Lower lobe of right lung (tissue), 2 donors: ENCODE data around the gene SLC9A8. TPM values are rescaled to one million over a fixed set of nuclear protein-coding genes. Genes with fewer than 3 reads are reported as not detected.
"Not testable (repeated sequence)": the region's sequence is repeated elsewhere in the genome, so short reads cannot be mapped to it uniquely, and the experiment has no call there.

Source experiments
- ATAC-seq, 2 donors: fragments of 200-7000 bp; cut with Tn5 transposase; one replicate each; pipeline ENCODE4 v1.9.1; 2020 to 2022; ENCODE audit warnings: mild to moderate bottlenecking in 2 of 2, moderate library complexity in 2 of 2
- DNase-seq: peaks from one replicate; pipeline ENCODE4 v3.0.0-alpha.2; 2020
- H3K27ac ChIP-seq: fragments of 200-600 bp; one replicate; pipeline ENCODE4 v1.8.0; 2022
- H3K27me3 ChIP-seq: fragments of 200-600 bp; one replicate; pipeline ENCODE4 v1.8.0; 2022; ENCODE audit warnings: low read depth
- H3K36me3 ChIP-seq: fragments of 200-600 bp; one replicate; pipeline ENCODE4 v1.8.0; 2022; ENCODE audit warnings: mild to moderate bottlenecking
- H3K4me1 ChIP-seq: fragments of 200-600 bp; one replicate; pipeline ENCODE4 v1.8.0; 2022
- H3K4me3 ChIP-seq: fragments of 200-600 bp; one replicate; pipeline ENCODE4 v1.8.0; 2022; ENCODE audit warnings: mild to moderate bottlenecking
- H3K9me3 ChIP-seq: fragments of 200-600 bp; one replicate; pipeline ENCODE4 v1.8.0; 2022
- intact Hi-C: fragments of 100-400 bp; cut with DNase I; formaldehyde crosslinking; loops from one replicate; pipeline ENCODE4 v1.11.0; 2022
- total RNA-seq: library from RNA; stranded (reverse); fragmentation: NEBNext Ultra II Directional; extraction: Animal tissue kit (Norgen Biotek cat#: 25700); gene quantifications from one replicate; pipeline ENCODE4 v1.2.1, GENCODE V29; 2021
- TF ChIP-seq, protein P1 (sequence below): fragments of 200-600 bp; IDR thresholded peaks from one replicate; pipeline ENCODE4 v1.8.0; 2022; ENCODE audit warnings: antibody characterized with exemption, mild to moderate bottlenecking
- donor health status: DM: no; HTN: yes; CAD: no; lungs with severe emphysema.

The SLC9A8 gene
- total RNA-seq, 1 donor from 2014 or later, result 17.7 TPM

DNA sequence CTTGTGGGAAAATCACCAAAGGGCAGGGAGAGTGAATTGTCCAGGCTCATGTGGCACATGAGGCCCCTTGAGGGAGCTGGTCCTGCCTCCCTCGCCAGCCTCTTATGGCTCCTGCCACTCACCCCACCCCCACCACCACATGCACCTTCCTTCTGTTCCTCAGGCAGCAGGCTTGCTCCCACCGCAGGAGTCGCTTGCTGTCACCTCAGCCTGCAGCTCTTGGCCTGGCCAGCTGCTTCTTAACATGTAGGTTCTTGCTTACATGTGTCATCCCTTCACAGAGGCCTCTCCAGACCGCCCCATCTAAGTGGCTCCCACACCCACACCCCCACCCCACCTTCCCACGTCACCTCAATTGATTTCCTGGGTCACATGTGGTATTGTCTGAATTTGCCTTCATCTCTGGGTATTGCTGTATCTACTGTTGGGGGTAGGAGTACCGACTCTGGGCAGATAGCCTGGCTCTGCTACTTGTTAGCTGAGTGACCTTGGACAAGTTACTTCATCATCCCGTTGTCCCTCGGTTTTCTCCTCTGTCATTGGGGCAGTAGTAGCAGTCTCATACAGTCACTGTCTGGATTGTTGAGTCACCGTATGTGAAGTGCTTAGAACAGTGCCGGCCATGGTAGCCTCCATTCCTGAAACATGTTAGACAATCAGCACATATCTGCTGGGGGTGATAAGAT is 41.7 kb downstream of the SLC9A8 start:
- Histone ChIP-seq H3K4me1 (peaks cover 22% of the 10 kb centered on the region), H3K9me3 (no peaks in the 10 kb centered on the region), H3K27me3 (no peaks in the 10 kb centered on the region), H3K27ac (no peak overlapping the region), H3K36me3 (peaks cover 74% of the 10 kb centered on the region), H3K4me3 (no peak overlapping the region)
- DNase-seq (no peak), ATAC-seq (no peak)
- TF ChIP-seq, protein P1, sequence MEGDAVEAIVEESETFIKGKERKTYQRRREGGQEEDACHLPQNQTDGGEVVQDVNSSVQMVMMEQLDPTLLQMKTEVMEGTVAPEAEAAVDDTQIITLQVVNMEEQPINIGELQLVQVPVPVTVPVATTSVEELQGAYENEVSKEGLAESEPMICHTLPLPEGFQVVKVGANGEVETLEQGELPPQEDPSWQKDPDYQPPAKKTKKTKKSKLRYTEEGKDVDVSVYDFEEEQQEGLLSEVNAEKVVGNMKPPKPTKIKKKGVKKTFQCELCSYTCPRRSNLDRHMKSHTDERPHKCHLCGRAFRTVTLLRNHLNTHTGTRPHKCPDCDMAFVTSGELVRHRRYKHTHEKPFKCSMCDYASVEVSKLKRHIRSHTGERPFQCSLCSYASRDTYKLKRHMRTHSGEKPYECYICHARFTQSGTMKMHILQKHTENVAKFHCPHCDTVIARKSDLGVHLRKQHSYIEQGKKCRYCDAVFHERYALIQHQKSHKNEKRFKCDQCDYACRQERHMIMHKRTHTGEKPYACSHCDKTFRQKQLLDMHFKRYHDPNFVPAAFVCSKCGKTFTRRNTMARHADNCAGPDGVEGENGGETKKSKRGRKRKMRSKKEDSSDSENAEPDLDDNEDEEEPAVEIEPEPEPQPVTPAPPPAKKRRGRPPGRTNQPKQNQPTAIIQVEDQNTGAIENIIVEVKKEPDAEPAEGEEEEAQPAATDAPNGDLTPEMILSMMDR, result no peak
- intact Hi-C loops, result no loop called here

DNA sequence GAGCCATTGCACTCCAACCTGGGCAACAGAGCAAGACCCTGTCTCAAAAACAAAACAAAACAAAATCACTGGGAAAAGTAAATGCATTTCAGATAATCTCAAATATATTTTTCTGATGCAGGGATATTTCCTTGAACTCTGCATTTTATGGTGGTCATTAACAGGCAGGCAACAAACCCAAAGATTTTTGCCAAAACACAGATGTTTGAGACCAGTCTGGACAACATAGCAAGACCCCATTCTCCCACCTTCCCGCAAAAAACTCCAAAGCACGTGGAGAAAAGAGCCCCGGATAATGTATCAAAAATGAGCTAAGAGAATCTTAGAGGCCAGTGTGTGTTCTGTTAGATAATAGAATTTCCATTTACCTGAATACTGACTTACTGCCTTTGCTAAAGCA is 44.3 kb downstream of the SLC9A8 start:
- no peak for DNase-seq
- no peak overlapping the region for H3K27ac ChIP-seq
- H3K9me3 ChIP-seq, result no peaks in the 10 kb centered on the region
- no peak overlapping the region for H3K4me3 ChIP-seq
- peaks cover 5% of the 10 kb centered on the region for H3K4me1 ChIP-seq
- H3K36me3 ChIP-seq, result peaks cover 76% of the 10 kb centered on the region
- intact Hi-C loops, result no loop called here
- TF ChIP-seq, protein P1, result no peak
- ATAC-seq, result no peak
- H3K27me3 ChIP-seq, result no peaks in the 10 kb centered on the region

DNA sequence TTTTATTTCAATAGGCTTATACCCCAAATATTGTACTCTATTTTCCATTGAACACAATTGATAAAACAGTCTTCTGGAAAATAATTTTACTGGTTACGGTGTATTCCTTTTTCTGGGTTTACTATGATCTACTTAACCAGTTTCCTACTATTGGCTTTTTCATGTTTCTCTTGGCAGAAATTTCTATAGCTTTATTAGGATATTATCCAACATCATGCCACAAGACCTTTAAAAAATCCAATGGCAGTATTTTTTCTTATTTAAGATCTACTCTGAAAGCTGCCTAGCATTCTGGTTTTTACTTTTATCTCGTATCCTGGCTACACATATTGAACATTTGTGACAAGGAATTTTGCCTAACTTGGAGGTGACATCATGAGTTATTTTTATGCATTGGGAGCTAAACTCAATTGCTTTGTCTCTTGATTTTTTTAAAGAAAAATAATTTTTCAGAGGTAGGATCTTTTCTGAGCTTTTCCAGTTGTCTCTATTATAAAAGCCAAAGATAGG is 45.5 kb downstream of the SLC9A8 start:
- no peaks in the 10 kb centered on the region for H3K4me1 ChIP-seq
- peaks cover 71% of the 10 kb centered on the region for H3K36me3 ChIP-seq

DNA sequence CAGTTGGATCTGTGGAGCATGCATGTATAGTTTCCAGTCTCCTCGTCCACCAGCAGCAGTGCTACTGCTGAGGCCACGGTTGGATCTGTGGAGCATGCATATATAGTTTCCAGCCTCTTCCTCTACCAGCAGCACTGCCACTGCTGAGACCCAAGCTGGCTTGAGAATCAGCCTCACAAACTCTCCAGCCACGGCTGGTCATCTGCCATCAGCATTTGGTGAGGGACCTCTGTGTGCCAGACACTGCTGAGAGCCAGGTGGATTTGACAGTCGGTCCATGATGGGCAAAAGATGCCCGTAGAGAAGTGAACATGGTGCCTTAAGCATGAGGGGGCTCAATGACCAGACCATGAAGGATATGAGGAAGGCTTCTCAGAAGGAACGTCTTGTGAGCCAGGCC is 46.4 kb downstream of the SLC9A8 start:
- ATAC-seq (no peak), DNase-seq (no peak)
- Histone ChIP-seq H3K27ac (no peak overlapping the region), H3K4me1 (no peaks in the 10 kb centered on the region), H3K36me3 (peaks cover 71% of the 10 kb centered on the region), H3K4me3 (no peak overlapping the region), H3K27me3 (no peaks in the 10 kb centered on the region), H3K9me3 (no peaks in the 10 kb centered on the region)
- TF ChIP-seq, protein P1, result no peak
- intact Hi-C loops, result no loop called here

More for the DNA sequence above, 45.5 kb downstream of the SLC9A8 start:
- DNase-seq (no peak), ATAC-seq (no peak)
- TF ChIP-seq, protein P1, result no peak
- H3K27ac ChIP-seq, result no peak overlapping the region
- H3K27me3 ChIP-seq, result no peaks in the 10 kb centered on the region
- intact Hi-C loops, result no loop called here
- no peak overlapping the region for H3K4me3 ChIP-seq
- H3K9me3 ChIP-seq, result no peaks in the 10 kb centered on the region

DNA sequence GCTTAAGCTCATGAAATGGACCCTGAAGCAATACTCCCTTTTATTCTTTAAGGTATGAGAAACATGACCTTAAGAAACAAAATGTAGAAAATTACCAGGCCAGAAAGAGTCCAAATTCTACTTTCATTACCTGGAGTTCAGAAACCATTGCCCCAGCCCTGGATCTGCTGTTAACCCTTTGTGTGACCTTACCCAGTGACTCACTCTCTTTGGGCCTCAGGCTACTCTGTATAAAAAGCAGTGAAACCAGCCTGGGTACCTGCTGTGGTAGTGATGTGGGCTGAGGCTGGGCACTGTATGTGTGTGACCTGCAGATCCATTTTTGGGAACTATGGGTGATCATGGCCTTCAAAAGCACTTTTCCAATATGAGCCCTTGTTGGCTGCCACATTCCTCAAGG is 47.2 kb downstream of the SLC9A8 start:
- peaks cover 77% of the 10 kb centered on the region for H3K36me3 ChIP-seq
- intact Hi-C loops, result no loop called here
- H3K27me3 ChIP-seq, result no peaks in the 10 kb centered on the region
- no peak overlapping the region for H3K27ac ChIP-seq
- no peak for ATAC-seq
- H3K4me3 ChIP-seq, result no peak overlapping the region
- H3K9me3 ChIP-seq, result no peaks in the 10 kb centered on the region
- H3K4me1 ChIP-seq, result no peaks in the 10 kb centered on the region
- DNase-seq, result no peak
- TF ChIP-seq, protein P1, result no peak

DNA sequence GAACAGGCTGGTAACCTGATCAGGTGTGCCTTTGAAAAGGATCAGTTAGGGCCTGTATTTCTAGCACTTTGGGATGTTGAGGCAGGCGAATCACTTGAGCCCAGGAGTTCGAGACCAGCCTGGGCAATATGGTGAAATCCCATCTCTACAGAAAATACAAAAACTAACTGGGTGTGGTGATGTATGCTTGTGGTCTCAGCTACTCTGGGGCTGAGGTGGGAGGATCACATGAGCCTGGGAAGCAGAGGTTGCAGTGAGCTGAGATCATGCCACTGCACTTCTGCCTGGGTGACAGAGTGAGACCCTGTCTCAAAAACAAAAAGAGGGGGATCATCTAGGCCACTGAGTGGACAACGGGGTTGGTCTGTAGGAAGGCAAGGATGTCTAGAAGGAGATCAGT is 48.6 kb downstream of the SLC9A8 start:
- H3K4me3 ChIP-seq, H3K27me3 ChIP-seq, H3K27ac ChIP-seq, intact Hi-C loops, DNase-seq, H3K4me1 ChIP-seq, H3K9me3 ChIP-seq: not testable (repeated sequence)
- peaks cover 80% of the 10 kb centered on the region for H3K36me3 ChIP-seq
- ATAC-seq, result peak in 1 of 2 donors; percentile 33
